Uterus (tissue), 2 donors: Measurements from ENCODE around the gene MT1H.

Experiments used
- POLR2A ChIP-seq, 2 donors: fragments of 450-650 bp; IDR thresholded peaks; one replicate each; pipeline ENCODE4 v1.6.1; 2016; ENCODE audit warnings: antibody characterized with exemption in 2 of 2, mild to moderate bottlenecking in 1 of 2, moderate library complexity in 1 of 2
- TF ChIP-seq, protein P1 (sequence below), 4 experiments: fragments of 200-600 bp in 2 of 4; fragments of 450-650 bp in 2 of 4; sonication (generic) in 2 of 4; IDR thresholded peaks; one replicate each; pipeline ENCODE4 v1.5.1; 2016 to 2019; ENCODE audit warnings: antibody characterized with exemption in 4 of 4, mild to moderate bottlenecking in 2 of 4, moderate library complexity in 1 of 4

DNA sequence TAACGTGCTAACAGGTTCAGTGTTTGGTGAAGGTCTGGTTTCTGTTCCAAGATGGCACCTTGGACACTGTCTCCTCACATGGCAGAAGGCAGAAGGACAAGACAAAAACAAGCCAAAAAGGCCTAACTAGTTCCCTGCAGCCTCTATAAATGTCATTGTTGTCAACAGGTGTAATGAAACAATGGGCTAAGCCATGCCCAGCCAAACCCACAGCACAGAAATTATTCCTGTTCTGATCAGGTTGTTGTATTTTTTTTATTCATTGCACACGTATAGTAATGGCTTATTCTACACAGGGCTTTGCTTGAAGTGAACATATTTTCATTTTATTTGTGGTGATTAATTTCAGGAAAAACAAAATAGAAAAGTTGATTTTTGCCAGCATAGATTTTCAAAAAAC is 44.2 kb downstream of the MT1H start:
- TF ChIP-seq, protein P1, sequence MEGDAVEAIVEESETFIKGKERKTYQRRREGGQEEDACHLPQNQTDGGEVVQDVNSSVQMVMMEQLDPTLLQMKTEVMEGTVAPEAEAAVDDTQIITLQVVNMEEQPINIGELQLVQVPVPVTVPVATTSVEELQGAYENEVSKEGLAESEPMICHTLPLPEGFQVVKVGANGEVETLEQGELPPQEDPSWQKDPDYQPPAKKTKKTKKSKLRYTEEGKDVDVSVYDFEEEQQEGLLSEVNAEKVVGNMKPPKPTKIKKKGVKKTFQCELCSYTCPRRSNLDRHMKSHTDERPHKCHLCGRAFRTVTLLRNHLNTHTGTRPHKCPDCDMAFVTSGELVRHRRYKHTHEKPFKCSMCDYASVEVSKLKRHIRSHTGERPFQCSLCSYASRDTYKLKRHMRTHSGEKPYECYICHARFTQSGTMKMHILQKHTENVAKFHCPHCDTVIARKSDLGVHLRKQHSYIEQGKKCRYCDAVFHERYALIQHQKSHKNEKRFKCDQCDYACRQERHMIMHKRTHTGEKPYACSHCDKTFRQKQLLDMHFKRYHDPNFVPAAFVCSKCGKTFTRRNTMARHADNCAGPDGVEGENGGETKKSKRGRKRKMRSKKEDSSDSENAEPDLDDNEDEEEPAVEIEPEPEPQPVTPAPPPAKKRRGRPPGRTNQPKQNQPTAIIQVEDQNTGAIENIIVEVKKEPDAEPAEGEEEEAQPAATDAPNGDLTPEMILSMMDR (IDR thresholded peaks at IDR 0.05): no peak
- no peak for TF ChIP-seq POLR2A (IDR thresholded peaks at IDR 0.05)
